Measurements from ENCODE around the gene PLEKHA4.
"Not testable (repeated sequence)": the region's sequence is repeated elsewhere in the genome, so short reads cannot be mapped to it uniquely, and the experiment has no call there.

Gene PLEKHA4

DNA sequence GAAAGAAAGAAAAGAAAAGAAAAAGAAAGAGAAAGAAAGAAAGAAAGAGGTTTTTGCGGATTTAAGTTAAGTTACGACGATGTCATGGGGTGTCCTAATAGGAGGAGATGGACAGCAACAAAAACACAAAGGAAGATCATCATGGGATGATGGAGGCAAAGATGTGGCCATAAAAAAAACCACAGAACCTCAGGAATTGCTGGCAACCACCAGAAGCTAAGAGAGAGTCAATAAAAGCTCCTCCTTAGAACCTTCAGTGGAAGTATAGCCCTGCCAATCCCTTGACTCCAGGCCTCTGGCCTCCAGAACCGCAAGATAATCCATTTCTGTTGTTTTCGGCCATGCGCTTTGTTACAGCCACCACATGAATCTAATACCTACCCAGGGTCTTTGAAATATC is 11.5 kb downstream of the PLEKHA4 start:
- Histone ChIP-seq H3K27ac (no peak overlapping the region), H3K4me3 (no peak overlapping the region)
- TF ChIP-seq, protein P1, sequence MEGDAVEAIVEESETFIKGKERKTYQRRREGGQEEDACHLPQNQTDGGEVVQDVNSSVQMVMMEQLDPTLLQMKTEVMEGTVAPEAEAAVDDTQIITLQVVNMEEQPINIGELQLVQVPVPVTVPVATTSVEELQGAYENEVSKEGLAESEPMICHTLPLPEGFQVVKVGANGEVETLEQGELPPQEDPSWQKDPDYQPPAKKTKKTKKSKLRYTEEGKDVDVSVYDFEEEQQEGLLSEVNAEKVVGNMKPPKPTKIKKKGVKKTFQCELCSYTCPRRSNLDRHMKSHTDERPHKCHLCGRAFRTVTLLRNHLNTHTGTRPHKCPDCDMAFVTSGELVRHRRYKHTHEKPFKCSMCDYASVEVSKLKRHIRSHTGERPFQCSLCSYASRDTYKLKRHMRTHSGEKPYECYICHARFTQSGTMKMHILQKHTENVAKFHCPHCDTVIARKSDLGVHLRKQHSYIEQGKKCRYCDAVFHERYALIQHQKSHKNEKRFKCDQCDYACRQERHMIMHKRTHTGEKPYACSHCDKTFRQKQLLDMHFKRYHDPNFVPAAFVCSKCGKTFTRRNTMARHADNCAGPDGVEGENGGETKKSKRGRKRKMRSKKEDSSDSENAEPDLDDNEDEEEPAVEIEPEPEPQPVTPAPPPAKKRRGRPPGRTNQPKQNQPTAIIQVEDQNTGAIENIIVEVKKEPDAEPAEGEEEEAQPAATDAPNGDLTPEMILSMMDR (IDR thresholded peaks at IDR 0.05): no peak
- no peak for DNase-seq (ENCODE audit: low spot score)

DNA sequence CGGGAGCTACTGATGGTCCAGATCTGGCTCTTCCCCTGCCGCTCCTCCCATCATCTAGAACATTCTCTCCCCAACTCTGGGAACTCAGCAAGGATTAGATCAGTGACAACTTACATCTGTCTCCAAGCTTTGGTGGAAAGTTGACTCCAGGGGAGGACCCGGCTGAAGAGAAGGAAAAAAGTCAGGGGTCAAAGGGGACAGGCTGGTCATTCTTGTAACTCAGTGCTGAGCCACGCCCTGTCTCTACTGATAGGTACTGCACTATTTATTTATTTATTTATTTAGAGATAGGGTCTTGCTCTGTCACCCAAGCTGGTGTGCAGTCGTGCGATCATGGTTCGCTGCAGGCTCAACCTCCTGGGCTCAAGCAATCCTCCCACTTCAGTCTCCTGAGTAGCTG is 14.3 kb downstream of the PLEKHA4 start:
- H3K4me3 ChIP-seq: no peak overlapping the region
- TF ChIP-seq, protein P1 (IDR thresholded peaks at IDR 0.05): no peak
- DNase-seq (ENCODE audit: low spot score): no peak
- H3K27ac ChIP-seq: no peak overlapping the region

DNA sequence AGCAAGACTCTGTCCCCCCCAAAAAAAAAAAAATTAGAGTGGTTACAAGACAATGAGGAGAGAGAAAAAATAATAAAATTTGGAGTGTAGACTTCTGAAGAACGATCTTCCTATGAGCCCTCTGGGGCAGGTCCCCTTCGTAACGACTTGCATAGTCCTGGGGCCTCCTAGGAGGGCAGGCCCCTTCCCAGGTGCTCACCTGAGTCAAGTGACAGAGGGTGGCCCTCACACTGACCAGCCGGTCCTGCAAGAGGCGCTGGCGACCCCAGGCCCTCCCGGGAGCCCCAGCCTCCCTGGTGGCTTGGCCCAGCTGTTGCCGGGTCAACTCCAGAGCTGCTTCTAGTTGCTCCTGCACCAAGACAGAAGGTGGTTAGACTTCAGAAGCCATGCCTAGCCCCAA is 14.9 kb downstream of the PLEKHA4 start:
- Histone ChIP-seq H3K27ac (no peak overlapping the region), H3K4me3 (no peak overlapping the region)
- no peak for DNase-seq (ENCODE audit: low spot score)
- TF ChIP-seq, protein P1 (IDR thresholded peaks at IDR 0.05): no peak

DNA sequence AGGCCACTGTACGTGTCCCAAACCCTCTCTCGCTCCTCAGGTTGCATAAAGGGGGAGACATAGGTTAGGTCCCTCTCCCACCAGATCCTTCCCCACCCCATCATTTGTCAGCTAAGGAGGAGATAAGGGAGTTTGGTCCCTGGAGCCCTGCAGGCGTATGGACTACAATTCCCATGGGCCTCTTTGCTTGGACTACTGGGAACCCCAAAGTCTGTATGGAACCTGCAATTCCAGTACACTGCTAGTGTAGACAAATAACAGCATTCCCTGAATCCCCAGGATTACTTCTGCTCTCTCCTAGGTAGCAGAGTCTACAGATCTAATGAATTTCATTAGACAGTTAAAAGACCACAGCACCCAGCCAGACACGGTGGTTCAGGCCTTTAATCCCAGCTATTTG is 16.1 kb downstream of the PLEKHA4 start:
- TF ChIP-seq, protein P1 (IDR thresholded peaks at IDR 0.05): no peak
- DNase-seq (ENCODE audit: low spot score): no peak
- Histone ChIP-seq H3K27ac (no peak overlapping the region), H3K4me3 (no peak overlapping the region)

DNA sequence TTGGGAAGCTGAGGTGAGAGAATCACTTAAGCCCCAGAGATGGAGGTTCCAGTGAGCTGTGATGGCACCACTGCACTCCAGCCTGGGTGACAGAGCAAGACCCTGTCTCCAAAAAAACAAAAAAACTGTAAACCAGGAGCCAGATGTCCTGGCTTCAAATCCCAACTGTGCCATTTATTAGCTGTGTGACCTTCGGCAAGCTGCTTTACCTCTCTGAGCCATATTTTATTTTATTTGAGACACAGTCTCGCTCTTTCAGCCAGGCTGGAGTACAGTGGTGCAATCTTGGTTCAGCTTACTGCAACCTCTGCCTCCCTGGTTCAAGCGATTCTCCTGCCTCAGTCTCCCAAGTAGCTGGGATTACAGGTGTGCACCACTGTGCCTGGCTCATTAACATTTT is 21.8 kb downstream of the PLEKHA4 start:
- not testable (repeated sequence) for H3K27ac ChIP-seq; H3K4me3 ChIP-seq; DNase-seq (ENCODE audit: low spot score)

DNA sequence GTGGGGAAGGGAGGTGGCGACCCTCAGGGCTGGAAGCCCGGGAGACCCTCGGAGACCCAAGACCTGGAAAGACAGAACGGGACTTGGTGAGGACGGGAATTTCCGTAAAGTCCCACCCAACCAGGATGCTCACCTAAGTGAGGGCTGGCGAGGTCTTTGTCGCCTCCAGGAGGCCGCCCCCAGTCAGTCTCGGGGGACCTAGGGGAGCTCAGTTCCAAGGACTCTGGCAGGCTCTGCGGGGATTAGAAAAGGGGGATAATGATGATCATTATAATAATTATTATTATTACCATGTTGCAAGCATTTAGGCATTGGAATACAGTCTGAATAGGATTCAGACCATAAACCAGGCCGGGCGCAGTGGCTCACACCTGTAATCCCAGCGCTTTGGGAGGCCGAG is 23.0 kb downstream of the PLEKHA4 start:
- no peak for DNase-seq (ENCODE audit: low spot score)
- Histone ChIP-seq H3K27ac (no peak overlapping the region), H3K4me3 (no peak overlapping the region)
- TF ChIP-seq, protein P1 (IDR thresholded peaks at IDR 0.05): no peak

DNA sequence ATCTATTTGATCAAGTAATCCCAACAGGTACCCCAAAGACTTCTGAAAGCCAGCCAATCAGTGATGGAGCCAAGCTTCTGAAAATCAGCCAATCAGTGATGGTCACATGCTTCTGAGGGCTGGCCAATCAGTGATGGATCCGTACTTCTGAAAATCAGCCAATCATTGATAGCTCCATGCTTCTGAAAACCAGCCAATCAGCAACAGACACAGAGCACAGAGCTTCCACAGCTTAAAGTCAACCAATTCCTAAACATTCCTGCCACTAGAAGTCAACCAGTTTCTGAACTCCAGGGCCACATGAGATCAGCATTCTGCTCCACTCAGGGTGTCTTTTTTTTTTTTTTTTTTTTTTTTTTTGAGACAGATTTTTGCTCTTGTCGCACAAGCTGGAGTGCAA is 23.9 kb downstream of the PLEKHA4 start:
- Histone ChIP-seq H3K4me3 (no peak overlapping the region), H3K27ac (no peak overlapping the region)
- TF ChIP-seq, protein P1 (IDR thresholded peaks at IDR 0.05): no peak
- DNase-seq (ENCODE audit: low spot score): no peak

DNA sequence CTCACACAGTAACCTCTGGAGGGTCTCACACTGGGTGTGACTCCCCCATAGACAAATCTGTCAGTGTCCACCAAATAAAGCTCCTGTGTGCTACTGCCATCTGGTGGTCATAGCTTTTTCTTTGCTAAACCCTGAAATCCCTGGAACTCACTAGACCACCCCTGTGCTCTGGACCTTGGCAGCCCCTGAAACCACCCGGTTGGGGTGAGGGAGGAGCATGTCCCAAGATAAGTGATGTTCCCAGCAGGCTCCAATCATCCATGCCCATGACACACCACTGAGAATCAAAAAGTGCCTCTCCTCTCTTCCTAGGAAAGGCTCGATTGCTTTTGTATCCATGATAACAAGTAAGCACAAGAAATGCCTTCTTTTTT is 25.6 kb downstream of the PLEKHA4 start:
- TF ChIP-seq, protein P1 (IDR thresholded peaks at IDR 0.05): peak; percentile 80
- DNase-seq (ENCODE audit: low spot score): no peak

More for the DNA sequence above, 25.6 kb downstream of the PLEKHA4 start:
- Histone ChIP-seq H3K27ac (no peak overlapping the region), H3K4me3 (no peak overlapping the region)
